Natural killer cell treated with Interleukin-12 subunit alpha and Interleukin-12 subunit beta and Interleukin-15 and Interleukin-18, amount 100 ng/mL, for 72 hours (primary cell): ENCODE data around the gene LEPROT. TPM values are rescaled to one million over a fixed set of nuclear protein-coding genes. Genes with fewer than 3 reads are reported as not detected.

Source experiments
- ATAC-seq, 2 donors: fragments of 150-1000 bp; cut with Tn5 transposase in 1 of 2; sonication (Bioruptor Pico), chemical (Tn5 transposase) in 1 of 2; 2 replicates each; pipeline ENCODE4 v1.10.0; 2021
- DNase-seq: peaks from one replicate; pipeline ENCODE4 v3.0.0; 2022; ENCODE audit warnings: low spot score
- H3K27ac Mint-ChIP-seq, 2 donors: 1 replicate in 1 of 2; 2 replicates in 1 of 2; pipeline ENCODE4 v1.8.0; 2022; ENCODE audit warnings: mixed read lengths in 2 of 2, mild to moderate bottlenecking in 1 of 2, moderate library complexity in 1 of 2
- H3K27me3 Mint-ChIP-seq, 2 donors: 1 replicate in 1 of 2; 2 replicates in 1 of 2; pipeline ENCODE4 v1.8.0; 2022; ENCODE audit warnings: mixed read lengths in 2 of 2
- H3K36me3 Mint-ChIP-seq: one replicate; pipeline ENCODE4 v1.8.0; 2022; ENCODE audit warnings: mixed read lengths
- H3K4me1 Mint-ChIP-seq, 2 donors: 1 replicate in 1 of 2; 2 replicates in 1 of 2; pipeline ENCODE4 v1.8.0; 2022; ENCODE audit warnings: low read depth in 2 of 2, mixed read lengths in 2 of 2, mild to moderate bottlenecking in 1 of 2
- H3K4me3 Mint-ChIP-seq: one replicate; pipeline ENCODE4 v1.8.0; 2022; ENCODE audit warnings: mixed read lengths
- H3K9me3 Mint-ChIP-seq: 2 replicates; pipeline ENCODE4 v1.8.0; 2022; ENCODE audit warnings: mixed read lengths
- total RNA-seq, 2 donors: library from RNA; stranded (reverse); gene quantifications; one replicate each; pipeline ENCODE4 v1.2.3, GENCODE V29; 2022

The LEPROT gene
- total RNA-seq, 2 donors from 2014 or later, result 24.2 to 40.4 TPM

DNA sequence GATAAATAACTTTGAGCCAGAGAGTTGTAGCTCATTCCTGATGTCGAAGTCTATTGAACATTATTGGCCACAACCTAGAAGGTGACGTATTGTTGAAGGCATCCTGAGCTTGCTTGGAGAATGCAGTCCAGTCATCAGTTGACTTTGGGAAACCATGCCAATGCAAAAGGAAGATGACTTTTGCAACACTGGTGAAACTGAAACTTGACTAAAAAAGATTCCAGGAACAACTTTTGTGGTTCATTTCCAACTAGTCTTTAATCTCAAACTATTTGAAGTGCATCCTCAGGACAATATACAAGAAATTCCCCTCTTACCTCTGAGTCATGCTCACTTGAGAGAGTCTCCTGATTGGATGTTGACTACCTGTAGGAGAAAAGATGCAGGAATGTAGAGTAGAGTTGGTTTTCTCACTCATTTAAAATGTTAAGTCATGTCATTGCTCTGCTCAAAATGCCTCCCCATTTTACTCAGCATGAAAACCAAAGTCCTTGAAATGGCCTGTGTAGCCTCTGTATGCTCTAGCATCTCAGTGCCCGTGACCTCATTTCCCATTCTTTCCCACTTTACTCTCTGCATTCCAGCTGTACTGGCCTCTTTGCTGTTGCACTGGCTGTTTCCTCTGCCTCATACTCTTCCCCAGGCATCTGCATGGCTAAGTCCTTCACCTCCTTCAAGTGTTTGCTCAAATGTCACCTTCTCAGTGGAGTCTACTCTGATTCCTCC is 24.4 kb upstream of the LEPROT start:
- H3K36me3 Mint-ChIP-seq, result no peaks in the 10 kb centered on the region
- no peaks in the 10 kb centered on the region for H3K9me3 Mint-ChIP-seq
- peak overlapping the region; percentile 7 to 62 for H3K27ac Mint-ChIP-seq
- H3K4me3 Mint-ChIP-seq, result peak overlapping the region; percentile 53
- H3K27me3 Mint-ChIP-seq, result peaks cover 13 to 16% of the 10 kb centered on the region in 2 donors
- H3K4me1 Mint-ChIP-seq, result peaks cover 4 to 40% of the 10 kb centered on the region in 2 donors
- DNase-seq (no peak), ATAC-seq (peak; percentile 64 to 66)

DNA sequence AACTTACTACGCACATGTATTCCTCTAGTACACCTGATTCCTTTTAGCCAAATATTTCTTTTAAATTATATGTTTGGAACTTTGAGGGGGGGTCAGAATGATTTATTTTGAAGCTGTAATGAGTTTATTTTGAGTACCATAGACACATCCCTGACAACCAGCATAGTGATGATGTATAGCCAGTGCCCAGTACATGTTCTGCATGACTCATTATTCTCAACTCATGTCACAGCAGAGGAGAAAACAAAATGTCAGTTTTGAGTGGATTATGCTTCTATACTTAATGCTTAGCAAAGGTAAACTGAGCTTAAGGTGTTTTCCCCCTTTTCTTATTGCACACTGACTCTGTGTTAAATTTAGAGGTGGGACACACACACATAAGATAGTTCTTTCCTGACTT is 22.4 kb upstream of the LEPROT start:
- peak overlapping the region in 1 of 2 donors; percentile 62 for H3K27ac Mint-ChIP-seq
- ATAC-seq (peak in 1 of 2 donors; percentile 48), DNase-seq (no peak)
- H3K9me3 Mint-ChIP-seq, result no peaks in the 10 kb centered on the region
- H3K27me3 Mint-ChIP-seq, result peaks cover 14 to 19% of the 10 kb centered on the region in 2 donors
- no peaks in the 10 kb centered on the region for H3K36me3 Mint-ChIP-seq
- peaks cover 4 to 40% of the 10 kb centered on the region in 2 donors for H3K4me1 Mint-ChIP-seq
- H3K4me3 Mint-ChIP-seq, result peak overlapping the region; percentile 9

DNA sequence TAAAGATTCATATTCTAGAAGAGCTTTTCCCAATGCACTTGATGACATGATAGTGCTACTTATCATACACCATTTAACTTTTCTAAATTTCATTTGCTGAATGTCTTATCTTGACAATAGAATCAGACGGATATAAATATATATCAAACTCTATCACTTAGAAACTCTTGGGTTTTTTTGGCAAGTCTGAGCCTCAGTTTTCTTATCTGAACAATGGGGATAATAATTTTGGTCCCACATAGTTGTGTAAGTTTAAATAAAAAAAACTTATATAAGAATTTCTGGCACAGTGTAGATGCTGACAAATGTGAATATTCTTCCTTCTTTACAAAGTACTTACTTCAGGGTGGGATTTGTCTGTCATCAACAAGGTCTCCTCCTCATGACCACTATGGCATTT is 21.5 kb upstream of the LEPROT start:
- H3K4me1 Mint-ChIP-seq, result peaks cover 4 to 35% of the 10 kb centered on the region in 2 donors

DNA sequence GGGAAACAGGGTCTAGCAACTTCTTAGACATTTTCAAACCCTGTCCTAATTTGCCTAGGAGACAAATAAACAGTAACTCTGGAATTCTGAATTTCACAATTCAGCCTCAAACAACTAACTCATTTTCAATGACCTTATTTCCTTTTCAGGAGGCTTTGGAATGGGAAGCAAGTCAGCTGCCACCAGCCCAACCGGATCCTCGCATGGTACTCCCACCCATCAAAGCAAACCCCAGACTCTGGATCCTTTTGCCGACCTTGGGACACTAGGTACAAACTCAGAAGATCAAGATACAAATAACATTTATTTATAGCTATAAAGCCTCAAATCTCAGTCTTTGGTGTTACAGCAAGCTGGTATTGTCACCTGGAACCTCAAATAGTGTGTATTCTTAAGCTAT is 18.9 kb upstream of the LEPROT start:
- H3K9me3 Mint-ChIP-seq, result no peaks in the 10 kb centered on the region
- H3K36me3 Mint-ChIP-seq, result no peaks in the 10 kb centered on the region
- ATAC-seq, result no peak
- no peak for DNase-seq
- H3K27me3 Mint-ChIP-seq, result peaks cover 23 to 27% of the 10 kb centered on the region in 2 donors
- peaks cover 0 to 19% of the 10 kb centered on the region in 2 donors for H3K4me1 Mint-ChIP-seq
- no peak overlapping the region for H3K4me3 Mint-ChIP-seq
- H3K27ac Mint-ChIP-seq, result no peak overlapping the region

More for the DNA sequence above, 21.5 kb upstream of the LEPROT start:
- no peaks in the 10 kb centered on the region for H3K9me3 Mint-ChIP-seq
- no peak overlapping the region for H3K4me3 Mint-ChIP-seq
- peaks cover 14 to 19% of the 10 kb centered on the region in 2 donors for H3K27me3 Mint-ChIP-seq
- no peaks in the 10 kb centered on the region for H3K36me3 Mint-ChIP-seq
- DNase-seq, result no peak
- no peak overlapping the region for H3K27ac Mint-ChIP-seq
- ATAC-seq, result no peak

DNA sequence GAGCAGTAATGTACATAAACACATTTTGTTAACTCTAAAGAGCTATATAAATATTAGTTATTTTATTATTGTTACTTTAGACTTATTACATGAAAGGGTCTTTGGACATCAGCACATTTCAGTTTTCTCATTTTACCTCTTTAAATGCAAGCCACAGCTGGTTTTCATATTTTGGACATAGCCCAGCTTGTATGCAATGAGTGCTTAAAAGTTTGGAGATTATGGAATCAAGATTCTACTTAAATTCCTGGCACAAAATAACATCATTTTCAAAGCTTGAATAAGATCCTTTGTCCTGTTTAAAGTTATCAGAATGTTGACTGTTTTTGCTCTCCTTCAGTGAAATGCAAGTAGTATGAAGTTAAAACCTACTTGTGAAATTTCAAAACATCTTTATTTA is 15.5 kb upstream of the LEPROT start:
- Mint-ChIP-seq H3K27ac (no peak overlapping the region), H3K9me3 (no peaks in the 10 kb centered on the region), H3K4me1 (no peaks in the 10 kb centered on the region), H3K36me3 (peaks cover 4% of the 10 kb centered on the region), H3K27me3 (peaks cover 26 to 29% of the 10 kb centered on the region in 2 donors), H3K4me3 (no peak overlapping the region)
- no peak for ATAC-seq
- DNase-seq, result no peak

DNA sequence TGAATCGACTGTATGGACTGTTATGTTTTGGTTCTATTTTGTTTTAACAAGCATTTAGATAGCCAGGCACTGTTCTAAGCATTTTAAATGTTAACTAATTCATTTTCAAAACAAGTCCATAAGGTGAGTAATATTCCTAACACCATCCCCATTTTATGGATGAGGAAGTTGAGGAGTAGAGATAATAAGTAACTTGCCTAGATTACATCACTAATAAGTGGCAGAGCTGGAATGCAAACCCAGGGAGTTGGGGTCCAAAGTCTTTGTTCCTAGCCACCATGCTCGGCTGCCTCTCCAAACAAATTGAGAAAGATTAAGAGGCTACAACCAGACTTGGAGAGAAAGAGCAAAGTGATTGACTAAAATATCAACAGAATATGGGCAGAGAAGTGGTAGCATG is 12.6 kb upstream of the LEPROT start:
- Mint-ChIP-seq H3K27ac (no peak overlapping the region), H3K27me3 (peaks cover 26 to 32% of the 10 kb centered on the region in 2 donors), H3K4me3 (no peak overlapping the region), H3K36me3 (peaks cover 7% of the 10 kb centered on the region), H3K9me3 (no peaks in the 10 kb centered on the region), H3K4me1 (no peaks in the 10 kb centered on the region)
- no peak for ATAC-seq
- no peak for DNase-seq

DNA sequence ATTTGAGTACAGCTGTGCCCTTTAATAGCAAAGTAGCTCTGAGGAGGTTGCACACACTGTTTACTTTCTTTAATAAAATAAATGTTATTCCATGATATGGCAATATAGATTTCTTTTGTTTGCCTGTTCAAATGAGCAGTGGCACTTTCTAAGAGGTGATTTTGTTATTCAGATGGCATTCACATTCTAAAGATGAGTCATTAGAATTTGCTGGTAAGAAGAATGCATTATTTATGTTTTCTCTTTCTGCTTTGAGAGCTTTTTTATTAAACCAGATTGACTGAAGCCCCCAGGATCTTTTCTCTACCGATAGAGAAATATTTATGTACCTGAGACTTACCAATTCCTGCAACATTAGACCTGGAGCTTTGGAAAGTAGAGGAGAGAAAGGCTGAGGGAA is 11.2 kb upstream of the LEPROT start:
- H3K9me3 Mint-ChIP-seq, result no peaks in the 10 kb centered on the region
- H3K4me3 Mint-ChIP-seq, result no peak overlapping the region
- peaks cover 7% of the 10 kb centered on the region for H3K36me3 Mint-ChIP-seq
- no peak overlapping the region for H3K27ac Mint-ChIP-seq
- ATAC-seq, result no peak
- H3K4me1 Mint-ChIP-seq, result no peaks in the 10 kb centered on the region
- H3K27me3 Mint-ChIP-seq, result peaks cover 26 to 30% of the 10 kb centered on the region in 2 donors
- DNase-seq, result no peak

DNA sequence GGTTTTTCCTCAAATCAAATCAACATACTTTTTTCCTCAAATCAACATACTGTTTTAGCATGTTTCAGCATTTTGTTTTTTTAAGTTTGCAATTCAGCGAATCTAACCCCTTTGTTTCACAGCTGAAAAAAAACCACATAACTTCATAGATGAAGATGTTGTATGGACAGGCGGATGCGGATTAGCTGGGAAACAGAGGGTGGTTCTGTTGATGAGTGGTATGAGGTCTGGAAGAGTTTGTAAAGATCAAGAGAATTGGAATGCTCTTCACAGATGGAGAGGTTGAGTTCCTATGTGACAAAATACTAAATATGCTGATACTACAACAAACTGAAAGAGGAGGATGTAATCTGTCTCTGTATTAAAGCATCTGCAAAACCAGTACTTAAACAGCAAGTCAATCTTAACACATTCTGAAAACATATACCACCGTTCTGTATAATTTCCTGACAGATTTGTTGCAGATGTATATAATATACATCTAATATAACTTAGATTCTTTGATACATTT is 10.6 kb upstream of the LEPROT start:
- H3K4me3 Mint-ChIP-seq, result no peak overlapping the region
- ATAC-seq (no peak), DNase-seq (no peak)
- H3K4me1 Mint-ChIP-seq, result no peaks in the 10 kb centered on the region
- no peak overlapping the region for H3K27ac Mint-ChIP-seq
- H3K36me3 Mint-ChIP-seq, result peaks cover 7% of the 10 kb centered on the region
- H3K9me3 Mint-ChIP-seq, result no peaks in the 10 kb centered on the region
- H3K27me3 Mint-ChIP-seq, result peaks cover 23 to 25% of the 10 kb centered on the region in 2 donors

DNA sequence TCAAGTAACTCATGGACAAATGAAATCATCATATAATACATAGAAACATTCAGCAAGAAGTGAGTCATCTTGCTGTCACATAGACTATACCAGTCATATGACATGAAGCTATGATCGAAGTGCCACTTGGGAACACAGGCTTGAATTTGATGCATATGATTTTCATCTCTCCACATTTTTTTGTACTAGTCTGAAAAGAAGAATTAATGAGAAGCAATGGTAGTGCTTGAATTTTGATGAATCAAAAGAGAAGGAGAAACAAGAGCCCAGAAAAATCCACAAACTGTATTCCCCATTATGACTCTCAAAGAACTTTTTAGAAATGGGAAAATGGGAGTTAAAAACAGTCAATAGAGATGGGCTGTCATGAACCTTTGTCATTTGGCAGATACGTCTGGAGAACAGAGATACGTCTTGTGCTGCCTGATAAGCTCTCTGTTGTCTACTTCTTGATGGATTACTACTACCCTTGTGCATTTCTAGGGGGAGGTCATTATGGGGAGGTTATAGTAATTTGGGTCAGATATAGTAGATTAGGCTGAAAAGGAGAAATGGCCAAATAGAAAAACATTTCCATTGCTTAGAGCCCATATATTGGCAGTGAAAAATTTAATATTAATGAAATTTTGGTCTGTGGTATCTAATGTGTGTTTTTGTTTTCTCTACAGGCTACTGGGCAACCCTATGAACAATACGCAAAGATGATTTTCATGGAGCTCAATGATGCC is 8.0 kb upstream of the LEPROT start:
- DNase-seq (no peak), ATAC-seq (no peak)
- H3K4me3 Mint-ChIP-seq, result no peak overlapping the region
- no peak overlapping the region for H3K27ac Mint-ChIP-seq
- no peaks in the 10 kb centered on the region for H3K4me1 Mint-ChIP-seq
- H3K27me3 Mint-ChIP-seq, result peaks cover 19 to 20% of the 10 kb centered on the region in 2 donors
- no peaks in the 10 kb centered on the region for H3K9me3 Mint-ChIP-seq
- H3K36me3 Mint-ChIP-seq, result peaks cover 7% of the 10 kb centered on the region

DNA sequence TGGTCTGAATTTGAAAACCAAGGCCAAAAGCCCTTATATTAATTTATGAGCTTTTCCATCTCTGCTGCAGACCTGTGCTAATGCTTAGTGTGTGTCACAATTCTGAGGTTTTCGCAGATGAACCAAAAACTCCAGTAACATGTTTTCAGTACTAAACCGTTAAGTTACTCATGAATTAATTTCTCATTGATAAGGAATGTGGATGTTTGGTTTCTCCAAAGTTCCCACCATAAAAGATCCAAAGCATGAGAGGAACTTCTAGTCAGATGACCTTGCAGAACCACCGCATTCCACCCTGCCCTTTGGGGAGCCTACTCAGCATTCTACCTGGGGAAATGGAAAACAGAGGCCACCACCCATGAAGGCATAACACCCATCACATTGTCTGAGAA is 7.5 kb upstream of the LEPROT start:
- H3K27me3 Mint-ChIP-seq, result peaks cover 19% of the 10 kb centered on the region in 2 donors
- H3K9me3 Mint-ChIP-seq, result no peaks in the 10 kb centered on the region
- peaks cover 7% of the 10 kb centered on the region for H3K36me3 Mint-ChIP-seq
- no peak overlapping the region for H3K27ac Mint-ChIP-seq
- ATAC-seq (no peak), DNase-seq (no peak)
- no peak overlapping the region for H3K4me3 Mint-ChIP-seq
- H3K4me1 Mint-ChIP-seq, result no peaks in the 10 kb centered on the region

DNA sequence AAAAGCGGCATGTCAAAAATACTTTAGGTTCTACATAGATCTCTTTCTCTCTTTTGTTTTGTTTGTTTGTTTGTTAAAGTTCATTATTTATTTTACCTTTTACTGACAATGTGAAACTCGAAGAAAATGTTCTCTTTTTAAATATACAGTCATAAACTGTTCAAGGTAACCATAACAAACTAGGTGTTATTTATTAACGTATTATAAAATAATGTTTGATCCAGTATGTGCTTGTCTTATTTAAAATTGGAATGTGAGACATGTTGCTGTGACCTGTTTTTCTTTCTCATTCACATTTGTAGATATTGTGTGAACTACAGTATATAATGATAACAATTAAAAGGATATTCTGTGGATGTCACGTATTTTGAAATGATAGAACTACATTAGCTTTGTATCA is 5.9 kb upstream of the LEPROT start:
- Mint-ChIP-seq H3K4me1 (peaks cover 0 to 1% of the 10 kb centered on the region in 2 donors), H3K27ac (no peak overlapping the region), H3K9me3 (no peaks in the 10 kb centered on the region), H3K36me3 (peaks cover 6% of the 10 kb centered on the region), H3K4me3 (no peak overlapping the region), H3K27me3 (peaks cover 14 to 17% of the 10 kb centered on the region in 2 donors)
- DNase-seq (no peak), ATAC-seq (no peak)

DNA sequence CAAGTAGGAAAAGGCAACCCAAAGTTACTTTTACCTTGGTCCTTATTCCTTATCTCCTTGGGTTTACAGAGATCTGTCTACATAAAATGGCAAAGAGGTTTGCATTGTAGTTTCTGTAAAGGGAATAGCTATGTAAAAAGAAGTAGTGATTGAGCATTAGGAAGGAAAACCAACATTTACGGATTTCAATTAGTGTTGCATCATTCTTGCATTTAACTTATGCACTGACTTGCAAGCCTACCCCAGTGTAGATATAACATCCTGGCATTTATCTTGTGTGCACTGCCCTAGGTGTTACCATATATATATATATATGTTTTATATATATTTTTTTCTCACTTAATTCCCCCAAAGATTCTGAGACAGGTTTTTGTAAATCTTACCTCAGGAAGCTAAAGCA is 3.7 kb upstream of the LEPROT start:
- Mint-ChIP-seq H3K9me3 (no peaks in the 10 kb centered on the region), H3K27me3 (peaks cover 5 to 8% of the 10 kb centered on the region in 2 donors)

DNA sequence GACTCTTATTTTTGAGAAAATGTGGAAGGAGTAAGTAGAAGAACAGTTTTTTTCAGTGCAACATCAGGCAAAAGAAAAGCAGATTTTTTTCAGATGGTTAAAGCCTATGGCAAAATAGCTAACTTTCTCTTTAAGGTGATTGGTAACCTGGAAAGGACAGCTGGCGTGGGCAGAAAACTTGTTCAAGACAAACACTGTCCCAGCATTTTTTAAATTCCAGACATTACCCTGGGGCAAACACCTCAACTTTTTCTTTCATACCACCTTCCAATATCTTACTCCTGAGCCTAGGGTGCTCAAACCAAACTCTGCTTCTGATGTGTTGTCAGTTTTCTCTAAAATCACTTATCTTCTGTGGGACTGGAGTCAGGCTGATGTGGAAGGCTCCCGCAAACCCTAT is 2.7 kb upstream of the LEPROT start:
- H3K4me3 Mint-ChIP-seq, result no peak overlapping the region
- H3K9me3 Mint-ChIP-seq, result no peaks in the 10 kb centered on the region
- ATAC-seq (no peak), DNase-seq (no peak)
- H3K27me3 Mint-ChIP-seq, result peaks cover 0 to 2% of the 10 kb centered on the region in 2 donors
- H3K27ac Mint-ChIP-seq, result no peak overlapping the region
- peaks cover 0 to 5% of the 10 kb centered on the region in 2 donors for H3K4me1 Mint-ChIP-seq
- H3K36me3 Mint-ChIP-seq, result no peaks in the 10 kb centered on the region

More for the DNA sequence above, 3.7 kb upstream of the LEPROT start:
- H3K27ac Mint-ChIP-seq, result no peak overlapping the region
- peaks cover 0 to 5% of the 10 kb centered on the region in 2 donors for H3K4me1 Mint-ChIP-seq
- DNase-seq (no peak), ATAC-seq (no peak)
- H3K4me3 Mint-ChIP-seq, result no peak overlapping the region
- H3K36me3 Mint-ChIP-seq, result peaks cover 4% of the 10 kb centered on the region
